Measurements from ENCODE around the gene WDR35. TPM values are rescaled to one million over a fixed set of nuclear protein-coding genes. Genes with fewer than 3 reads are reported as not detected.

The WDR35 gene
- total and polyA plus RNA-seq, 2 donors from 2014 or later: 6.0 to 21.2 TPM

GRCh38 chr2:20023688-20024087 lies 33.8 kb upstream of the WDR35 start:
- H3K4me3 ChIP-seq (ENCODE audit: low read length in 3 of 3): no peak overlapping the region
- peaks cover 0 to under 1% (median 0%) of the 10 kb centered on the region in 3 donors for H3K36me3 ChIP-seq (ENCODE audit: control insufficient read depth in 2 of 3, insufficient read depth in 3 of 3, low read length in 3 of 3)
- H3K9me3 ChIP-seq (ENCODE audit: control insufficient read depth in 2 of 3, insufficient read depth in 1 of 3, low read length in 3 of 3): peaks cover 0 to 4% (median 0%) of the 10 kb centered on the region in 3 donors
- no peak overlapping the region for H3K9ac ChIP-seq (ENCODE audit: low read length in 3 of 3)
- FAIRE-seq: no peak
- no peak for DNase-seq
- no peak overlapping the region for H3K27ac ChIP-seq (ENCODE audit: low read depth in 2 of 2, low read length in 2 of 2)
- intact Hi-C loops (cut with DNase I): no loop called here
- no peak for TF ChIP-seq CTCF (IDR thresholded peaks at IDR 0.05; ENCODE audit: borderline replicate concordance, extremely low read depth, insufficient read depth)
- H3K27me3 ChIP-seq (ENCODE audit: control insufficient read depth, insufficient read depth, low read length): no peaks in the 10 kb centered on the region
- H3K4me1 ChIP-seq (ENCODE audit: control insufficient read depth in 2 of 3, insufficient read depth in 2 of 3, low read depth in 1 of 3, low read length in 3 of 3): peaks cover 0 to 4% (median 0%) of the 10 kb centered on the region in 3 donors

- FAIRE-seq (no peak), DNase-seq (no peak)
- Histone ChIP-seq H3K27me3 (ENCODE audit: control insufficient read depth, insufficient read depth, low read length) (no peaks in the 10 kb centered on the region), H3K4me1 (ENCODE audit: control insufficient read depth in 2 of 3, insufficient read depth in 2 of 3, low read depth in 1 of 3, low read length in 3 of 3) (peaks cover 0 to 4% (median 0%) of the 10 kb centered on the region in 3 donors), H3K36me3 (ENCODE audit: control insufficient read depth in 2 of 3, insufficient read depth in 3 of 3, low read length in 3 of 3) (no peaks in the 10 kb centered on the region), H3K27ac (ENCODE audit: low read depth in 2 of 2, low read length in 2 of 2) (no peak overlapping the region), H3K9me3 (ENCODE audit: control insufficient read depth in 2 of 3, insufficient read depth in 1 of 3, low read length in 3 of 3) (peaks cover 0 to 4% (median 0%) of the 10 kb centered on the region in 3 donors), H3K9ac (ENCODE audit: low read length in 3 of 3) (no peak overlapping the region), H3K4me3 (ENCODE audit: low read length in 3 of 3) (no peak overlapping the region)
- TF ChIP-seq CTCF (IDR thresholded peaks at IDR 0.05; ENCODE audit: borderline replicate concordance, extremely low read depth, insufficient read depth): no peak
- intact Hi-C loops (cut with DNase I): no loop called here
Measured at GRCh38 chr2:20021405-20022009, 31.6 kb upstream of the WDR35 start.

- Histone ChIP-seq H3K9me3 (ENCODE audit: control insufficient read depth in 2 of 3, insufficient read depth in 1 of 3, low read length in 3 of 3) (peaks cover 0 to 4% (median 0%) of the 10 kb centered on the region in 3 donors), H3K27me3 (ENCODE audit: control insufficient read depth, insufficient read depth, low read length) (no peaks in the 10 kb centered on the region), H3K4me1 (ENCODE audit: control insufficient read depth in 2 of 3, insufficient read depth in 2 of 3, low read depth in 1 of 3, low read length in 3 of 3) (peaks cover 0 to 4% (median 0%) of the 10 kb centered on the region in 3 donors), H3K4me3 (ENCODE audit: low read length in 3 of 3) (no peak overlapping the region), H3K36me3 (ENCODE audit: control insufficient read depth in 2 of 3, insufficient read depth in 3 of 3, low read length in 3 of 3) (no peaks in the 10 kb centered on the region), H3K9ac (ENCODE audit: low read length in 3 of 3) (no peak overlapping the region), H3K27ac (ENCODE audit: low read depth in 2 of 2, low read length in 2 of 2) (no peak overlapping the region)
- DNase-seq (no peak), FAIRE-seq (no peak)
- intact Hi-C loops (cut with DNase I): loop anchor here (10.0 kb wide), 1 partner anchor 75 kb away; no protein-coding TSS in a partner anchor
- no peak for TF ChIP-seq CTCF (IDR thresholded peaks at IDR 0.05; ENCODE audit: borderline replicate concordance, extremely low read depth, insufficient read depth)
Measured at GRCh38 chr2:20019747-20020146, 29.8 kb upstream of the WDR35 start.
